ENCODE measurements around the gene HINT3.

Gene HINT3

GRCh38 chr6:125979101-125979500, 22.5 kb downstream of the HINT3 start:
- no peak overlapping the region for H3K27ac ChIP-seq (replicated peaks)
- no peak for DNase-seq (ENCODE audit: low read depth in 1 of 2, low spot score in 1 of 2)
- H3K4me3 ChIP-seq (replicated peaks; ENCODE audit: insufficient read depth, low read length) = no peak overlapping the region
- TF ChIP-seq GABPA (IDR thresholded peaks at IDR 0.05; ENCODE audit: low read depth) (no peak), SPI1 (IDR thresholded peaks at IDR 0.05; ENCODE audit: borderline replicate concordance, low read depth) (no peak), POLR2AphosphoS5 (IDR thresholded peaks at IDR 0.05; ENCODE audit: low read depth) (no peak), REST (IDR thresholded peaks at IDR 0.05; ENCODE audit: insufficient replicate concordance, low read depth) (no peak), CTCF (IDR thresholded peaks at IDR 0.05; ENCODE audit: insufficient read depth, low read length) (no peak)
- no peaks in the 10 kb centered on the region for H3K27me3 ChIP-seq (ENCODE audit: insufficient read depth, poor library complexity, severe bottlenecking)

GRCh38 chr6:125981571-125982185, 25.1 kb downstream of the HINT3 start:
- TF ChIP-seq GABPA (IDR thresholded peaks at IDR 0.05; ENCODE audit: low read depth) (no peak), SPI1 (IDR thresholded peaks at IDR 0.05; ENCODE audit: borderline replicate concordance, low read depth) (no peak), POLR2AphosphoS5 (IDR thresholded peaks at IDR 0.05; ENCODE audit: low read depth) (no peak), REST (IDR thresholded peaks at IDR 0.05; ENCODE audit: insufficient replicate concordance, low read depth) (no peak), CTCF (IDR thresholded peaks at IDR 0.05; ENCODE audit: insufficient read depth, low read length) (no peak)
- H3K27me3 ChIP-seq (ENCODE audit: insufficient read depth, poor library complexity, severe bottlenecking) = no peaks in the 10 kb centered on the region
- H3K27ac ChIP-seq (replicated peaks) = no peak overlapping the region
- no peak overlapping the region for H3K4me3 ChIP-seq (replicated peaks; ENCODE audit: insufficient read depth, low read length)
- no peak for DNase-seq (ENCODE audit: low read depth in 1 of 2, low spot score in 1 of 2)

GRCh38 chr6:125983246-125983945, 26.8 kb downstream of the HINT3 start:
- no peak overlapping the region for H3K4me3 ChIP-seq (replicated peaks; ENCODE audit: insufficient read depth, low read length)
- DNase-seq (ENCODE audit: low read depth in 1 of 2, low spot score in 1 of 2) = no peak
- no peak for TF ChIP-seq CTCF (IDR thresholded peaks at IDR 0.05; ENCODE audit: insufficient read depth, low read length)
- TF ChIP-seq SPI1 (IDR thresholded peaks at IDR 0.05; ENCODE audit: borderline replicate concordance, low read depth) = no peak
- TF ChIP-seq POLR2AphosphoS5 (IDR thresholded peaks at IDR 0.05; ENCODE audit: low read depth) = no peak
- no peak for TF ChIP-seq REST (IDR thresholded peaks at IDR 0.05; ENCODE audit: insufficient replicate concordance, low read depth)
- TF ChIP-seq GABPA (IDR thresholded peaks at IDR 0.05; ENCODE audit: low read depth) = no peak
- no peaks in the 10 kb centered on the region for H3K27me3 ChIP-seq (ENCODE audit: insufficient read depth, poor library complexity, severe bottlenecking)
- H3K27ac ChIP-seq (replicated peaks) = no peak overlapping the region
